ENCODE results near the gene DTNB. TPM values are rescaled to one million over a fixed set of nuclear protein-coding genes. Genes with fewer than 3 reads are reported as not detected.

Gene DTNB
- total RNA-seq, 1 experiment from 2014 or later, result 19.6 TPM

GRCh38 chr2:25624635-25625034, 48.7 kb downstream of the DTNB start:
- Histone ChIP-seq H3K27me3 (replicated peaks; ENCODE audit: insufficient read depth, low read depth, low read length, poor library complexity) (no peaks in the 10 kb centered on the region), H3K27ac (ENCODE audit: low read depth, low read length, poor library complexity, severe bottlenecking) (no peak overlapping the region), H3K4me1 (ENCODE audit: insufficient read depth, low read length, poor library complexity, severe bottlenecking) (no peaks in the 10 kb centered on the region), H3K36me3 (ENCODE audit: insufficient read depth, low read length, poor library complexity, severe bottlenecking) (no peaks in the 10 kb centered on the region), H3K4me3 (ENCODE audit: low read depth, low read length, poor library complexity, severe bottlenecking) (no peak overlapping the region), H3K9me3 (ENCODE audit: low read depth, low read length, poor library complexity, severe bottlenecking) (no peaks in the 10 kb centered on the region)
- TF ChIP-seq CTCF (conservative IDR thresholded peaks at IDR 0.05; ENCODE audit: low read depth, low read length) (no peak), EZH2 (IDR thresholded peaks at IDR 0.05; ENCODE audit: borderline replicate concordance, low read depth, low read length, poor library complexity, severe bottlenecking) (no peak)
- ChIA-PET CTCF (no interaction called here), POLR2A (ENCODE audit: low non-redundant PET) (no interaction called here)
- DNase-seq (ENCODE audit: low spot score), result no peak
- intact Hi-C loops (cut with micrococcal nuclease; ENCODE audit: unreplicated experiment), result no loop called here
- no TSS peak for BruUV-seq (replicated peaks)

GRCh38 chr2:25623361-25623760, 50.0 kb downstream of the DTNB start:
- BruUV-seq (replicated peaks), result no TSS peak
- H3K36me3 ChIP-seq (ENCODE audit: insufficient read depth, low read length, poor library complexity, severe bottlenecking), result no peaks in the 10 kb centered on the region
- ChIA-PET CTCF (no interaction called here), POLR2A (ENCODE audit: low non-redundant PET) (no interaction called here)
- H3K9me3 ChIP-seq (ENCODE audit: low read depth, low read length, poor library complexity, severe bottlenecking), result no peaks in the 10 kb centered on the region
- peaks cover 3% of the 10 kb centered on the region for H3K4me1 ChIP-seq (ENCODE audit: insufficient read depth, low read length, poor library complexity, severe bottlenecking)
- no peak overlapping the region for H3K4me3 ChIP-seq (ENCODE audit: low read depth, low read length, poor library complexity, severe bottlenecking)
- H3K27ac ChIP-seq (ENCODE audit: low read depth, low read length, poor library complexity, severe bottlenecking), result no peak overlapping the region
- DNase-seq (ENCODE audit: low spot score), result no peak
- no peaks in the 10 kb centered on the region for H3K27me3 ChIP-seq (replicated peaks; ENCODE audit: insufficient read depth, low read depth, low read length, poor library complexity)
- intact Hi-C loops (cut with micrococcal nuclease; ENCODE audit: unreplicated experiment), result no loop called here
- TF ChIP-seq CTCF (conservative IDR thresholded peaks at IDR 0.05; ENCODE audit: low read depth, low read length), result no peak
- TF ChIP-seq EZH2 (IDR thresholded peaks at IDR 0.05; ENCODE audit: borderline replicate concordance, low read depth, low read length, poor library complexity, severe bottlenecking), result no peak

GRCh38 chr2:25620711-25621110, 52.7 kb downstream of the DTNB start:
- peaks cover 7% of the 10 kb centered on the region for H3K4me1 ChIP-seq (ENCODE audit: insufficient read depth, low read length, poor library complexity, severe bottlenecking)
- no peak overlapping the region for H3K4me3 ChIP-seq (ENCODE audit: low read depth, low read length, poor library complexity, severe bottlenecking)
- no peaks in the 10 kb centered on the region for H3K27me3 ChIP-seq (replicated peaks; ENCODE audit: insufficient read depth, low read depth, low read length, poor library complexity)
- DNase-seq (ENCODE audit: low spot score), result no peak
- no peaks in the 10 kb centered on the region for H3K9me3 ChIP-seq (ENCODE audit: low read depth, low read length, poor library complexity, severe bottlenecking)
- no peak for TF ChIP-seq CTCF (conservative IDR thresholded peaks at IDR 0.05; ENCODE audit: low read depth, low read length)
- TF ChIP-seq EZH2 (IDR thresholded peaks at IDR 0.05; ENCODE audit: borderline replicate concordance, low read depth, low read length, poor library complexity, severe bottlenecking), result no peak
- CTCF ChIA-PET, result no interaction called here
- H3K36me3 ChIP-seq (ENCODE audit: insufficient read depth, low read length, poor library complexity, severe bottlenecking), result no peaks in the 10 kb centered on the region
- intact Hi-C loops (cut with micrococcal nuclease; ENCODE audit: unreplicated experiment), result no loop called here
- POLR2A ChIA-PET (ENCODE audit: low non-redundant PET), result no interaction called here
- no peak overlapping the region for H3K27ac ChIP-seq (ENCODE audit: low read depth, low read length, poor library complexity, severe bottlenecking)
- BruUV-seq (replicated peaks), result no TSS peak

Data from A673 (cell line).